Sigmoid colon (tissue), 4 donors: ENCODE measurements around the gene BLNK.

ENCODE experiments used
- CTCF ChIP-seq, 4 experiments: fragments of 450-650 bp in 3 of 4; fragments of 200-600 bp in 1 of 4; IDR thresholded peaks; one replicate each; pipeline ENCODE4 v1.5.1; 2016 to 2019; ENCODE audit warnings: antibody characterized with exemption in 4 of 4, mild to moderate bottlenecking in 3 of 4, moderate library complexity in 2 of 4
- EP300 ChIP-seq, 4 donors: sonication (generic); formaldehyde crosslinking; IDR thresholded peaks; one replicate each; pipeline ENCODE4 v1.6.1; 2017; ENCODE audit warnings: antibody characterized with exemption in 4 of 4
- POLR2A ChIP-seq, 2 donors: fragments of 450-650 bp; IDR thresholded peaks; one replicate each; pipeline ENCODE4 v1.6.1; 2016; ENCODE audit warnings: antibody characterized with exemption in 2 of 2, mild to moderate bottlenecking in 2 of 2, moderate library complexity in 2 of 2

GRCh38 chr10:96289218-96289910, 18.0 kb upstream of the BLNK start:
- TF ChIP-seq CTCF (IDR thresholded peaks at IDR 0.05) (no peak), POLR2A (IDR thresholded peaks at IDR 0.05) (no peak), EP300 (IDR thresholded peaks at IDR 0.05) (no peak)
